Colonic mucosa (tissue), 4 donors: ENCODE data around the gene ETFA. TPM values are rescaled to one million over a fixed set of nuclear protein-coding genes. Genes with fewer than 3 reads are reported as not detected.

Experiments used
- DNase-seq: peaks from one replicate; pipeline ENCODE4 v3.0.0-alpha.2; 2020
- H3K27ac ChIP-seq: fragments of 200-600 bp; one replicate; pipeline ENCODE4 v1.8.0; 2021
- H3K27me3 ChIP-seq: fragments of 200-600 bp; one replicate; pipeline ENCODE4 v1.8.0; 2021
- H3K36me3 ChIP-seq: fragments of 200-600 bp; one replicate; pipeline ENCODE4 v1.8.0; 2021
- H3K4me1 ChIP-seq: fragments of 200-600 bp; one replicate; pipeline ENCODE4 v1.8.0; 2021; ENCODE audit warnings: mild to moderate bottlenecking
- H3K4me3 ChIP-seq: fragments of 200-600 bp; one replicate; pipeline ENCODE4 v1.8.0; 2021
- H3K9ac ChIP-seq, 2 donors: one replicate each; pipeline ENCODE4 v1.7.0; 2013; ENCODE audit warnings: control low read depth in 2 of 2, low read depth in 2 of 2, low read length in 2 of 2
- H3K9me3 ChIP-seq: fragments of 200-600 bp; one replicate; pipeline ENCODE4 v1.8.0; 2021
- CTCF ChIP-seq: fragments of 200-600 bp; IDR thresholded peaks from one replicate; pipeline ENCODE4 v1.8.0; 2022; ENCODE audit warnings: antibody characterized with exemption, mild to moderate bottlenecking
- intact Hi-C: fragments of 100-400 bp; cut with DNase I; formaldehyde crosslinking; loops from one replicate; pipeline ENCODE4 v1.14.1; 2022
- total RNA-seq, 2 donors: library from RNA; stranded (reverse); fragmentation: NEBNext Ultra II Directional in 1 of 2; extraction: Animal tissue kit (Norgen Biotek cat#: 25700) in 1 of 2; gene quantifications; one replicate each; pipeline ENCODE4 v1.2.1, GENCODE V29; 2021
- donor health status: healthy.
- donor health status: DM: no; HTN: no; CAD: no.
- donor health status: DM: no; HTN: no; CAD: no.

The ETFA gene
- total RNA-seq, 2 donors from 2014 or later, result 300 to 366 TPM

- H3K4me3 ChIP-seq, result no peak overlapping the region
- no peaks in the 10 kb centered on the region for H3K36me3 ChIP-seq
- H3K27ac ChIP-seq, result no peak overlapping the region
- DNase-seq, result no peak
- H3K9ac ChIP-seq, result no peak overlapping the region
- intact Hi-C loops, result no loop called here
- TF ChIP-seq CTCF, result no peak
- H3K27me3 ChIP-seq, result no peaks in the 10 kb centered on the region
- peaks cover 11% of the 10 kb centered on the region for H3K4me1 ChIP-seq
- no peaks in the 10 kb centered on the region for H3K9me3 ChIP-seq
Observed at GRCh38 chr15:76199106-76200082, 111.9 kb downstream of the ETFA start.

GRCh38 chr15:76198456-76199105, 112.7 kb downstream of the ETFA start:
- no peaks in the 10 kb centered on the region for H3K36me3 ChIP-seq
- H3K27ac ChIP-seq, result no peak overlapping the region
- peaks cover 11% of the 10 kb centered on the region for H3K4me1 ChIP-seq
- no peaks in the 10 kb centered on the region for H3K9me3 ChIP-seq
- no peak overlapping the region for H3K4me3 ChIP-seq
- DNase-seq, result no peak
- intact Hi-C loops, result no loop called here
- no peak for TF ChIP-seq CTCF
- H3K27me3 ChIP-seq, result no peaks in the 10 kb centered on the region
- no peak overlapping the region for H3K9ac ChIP-seq

- Histone ChIP-seq H3K27ac (no peak overlapping the region), H3K27me3 (no peaks in the 10 kb centered on the region), H3K4me1 (peaks cover 11% of the 10 kb centered on the region), H3K9ac (no peak overlapping the region), H3K9me3 (no peaks in the 10 kb centered on the region), H3K36me3 (no peaks in the 10 kb centered on the region), H3K4me3 (no peak overlapping the region)
- intact Hi-C loops, result no loop called here
- peak; percentile 37 for DNase-seq
- no peak for TF ChIP-seq CTCF
Observed at GRCh38 chr15:76197703-76198455, 113.4 kb downstream of the ETFA start.

- H3K4me1 ChIP-seq, result peaks cover 12% of the 10 kb centered on the region
- no peak for TF ChIP-seq CTCF
Observed at GRCh38 chr15:76196269-76197231, 114.7 kb downstream of the ETFA start.

More at GRCh38 chr15:76196269-76197231, 114.7 kb downstream of the ETFA start:
- H3K4me3 ChIP-seq, result no peak overlapping the region
- intact Hi-C loops, result no loop called here
- peak; percentile 74 for DNase-seq
- H3K9me3 ChIP-seq, result no peaks in the 10 kb centered on the region
- H3K9ac ChIP-seq, result peak overlapping the region in 1 of 2 donors; percentile 51
- H3K27ac ChIP-seq, result peak overlapping the region; percentile 76
- H3K27me3 ChIP-seq, result no peaks in the 10 kb centered on the region
- no peaks in the 10 kb centered on the region for H3K36me3 ChIP-seq
